NCI-H345 (cell line): ENCODE data around the gene SGCE.
A peak's percentile ranks its signal among the peaks of the same experiment; 100 is the strongest.

Experiments used
- DNase-seq: peaks from one replicate; lab custom pipeline; 2025; lab: John Stamatoyannopoulos, UW

The SGCE gene

DNA sequence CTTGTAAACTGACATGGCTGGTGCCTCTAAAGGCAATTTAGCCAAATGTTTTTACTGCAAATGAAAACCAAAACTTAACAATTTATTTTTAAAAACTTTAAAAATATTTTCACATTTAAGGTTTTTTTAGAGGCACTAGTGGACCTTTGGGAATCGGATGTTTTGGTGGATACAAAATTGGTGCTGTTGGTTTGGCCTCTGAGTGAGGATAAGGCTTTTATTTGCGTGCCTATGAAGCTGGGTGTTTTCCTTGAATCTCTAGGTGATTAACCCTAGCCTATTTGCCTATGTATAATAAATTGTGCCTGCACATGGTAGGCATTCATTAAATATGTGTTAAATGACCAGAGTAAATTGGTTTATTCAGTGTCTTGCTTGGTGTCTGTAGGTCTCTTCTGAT lies 2.9 kb upstream of the SGCE start:
- DNase-seq: no peak

DNA sequence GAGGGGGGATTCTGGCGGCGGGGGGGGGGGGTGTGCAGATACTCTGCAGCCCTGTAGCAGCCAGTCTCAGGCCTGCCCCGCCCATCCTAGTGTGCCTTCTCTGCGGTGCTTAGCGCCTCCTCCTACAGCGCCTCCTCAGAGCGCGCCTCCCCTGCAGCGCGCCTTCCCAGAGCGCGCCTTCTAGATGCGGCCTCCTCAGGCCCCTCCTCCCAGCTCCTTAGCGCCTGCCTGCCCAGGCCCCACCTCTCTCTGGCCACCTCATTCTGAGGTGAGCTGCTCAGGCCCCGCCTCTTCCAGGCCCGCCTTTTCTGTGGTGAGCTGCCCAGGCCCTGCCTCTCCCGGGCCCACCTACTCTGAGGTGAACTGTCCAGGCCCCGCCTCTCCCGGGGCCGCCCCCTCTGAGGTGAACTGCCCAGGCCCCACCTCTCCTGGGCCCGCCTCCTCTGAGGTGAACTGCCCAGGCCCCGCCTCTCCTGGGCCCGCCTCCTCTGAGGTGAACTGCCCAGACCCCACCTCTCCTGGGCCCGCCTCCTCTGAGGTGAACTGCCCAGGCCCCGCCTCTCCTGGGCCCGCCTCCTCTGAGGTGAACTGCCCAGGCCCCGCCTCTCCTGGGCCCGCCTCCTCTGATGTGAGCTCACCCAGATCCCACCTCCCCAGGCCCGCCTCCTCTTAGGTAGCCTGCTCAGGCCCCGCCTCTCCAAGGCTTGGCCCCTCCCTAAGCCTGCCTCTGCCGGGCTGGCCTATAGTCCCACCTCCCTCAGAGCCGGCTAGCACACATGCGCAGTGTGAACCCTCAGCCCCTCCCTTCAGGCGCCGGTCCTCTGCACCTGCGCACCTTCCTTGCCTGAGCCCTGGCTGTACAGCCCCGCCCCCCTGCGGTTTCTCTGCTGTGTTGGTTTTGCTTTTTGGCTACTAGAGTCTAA lies 2.1 kb upstream of the SGCE start:
- DNase-seq: peak; percentile 91

DNA sequence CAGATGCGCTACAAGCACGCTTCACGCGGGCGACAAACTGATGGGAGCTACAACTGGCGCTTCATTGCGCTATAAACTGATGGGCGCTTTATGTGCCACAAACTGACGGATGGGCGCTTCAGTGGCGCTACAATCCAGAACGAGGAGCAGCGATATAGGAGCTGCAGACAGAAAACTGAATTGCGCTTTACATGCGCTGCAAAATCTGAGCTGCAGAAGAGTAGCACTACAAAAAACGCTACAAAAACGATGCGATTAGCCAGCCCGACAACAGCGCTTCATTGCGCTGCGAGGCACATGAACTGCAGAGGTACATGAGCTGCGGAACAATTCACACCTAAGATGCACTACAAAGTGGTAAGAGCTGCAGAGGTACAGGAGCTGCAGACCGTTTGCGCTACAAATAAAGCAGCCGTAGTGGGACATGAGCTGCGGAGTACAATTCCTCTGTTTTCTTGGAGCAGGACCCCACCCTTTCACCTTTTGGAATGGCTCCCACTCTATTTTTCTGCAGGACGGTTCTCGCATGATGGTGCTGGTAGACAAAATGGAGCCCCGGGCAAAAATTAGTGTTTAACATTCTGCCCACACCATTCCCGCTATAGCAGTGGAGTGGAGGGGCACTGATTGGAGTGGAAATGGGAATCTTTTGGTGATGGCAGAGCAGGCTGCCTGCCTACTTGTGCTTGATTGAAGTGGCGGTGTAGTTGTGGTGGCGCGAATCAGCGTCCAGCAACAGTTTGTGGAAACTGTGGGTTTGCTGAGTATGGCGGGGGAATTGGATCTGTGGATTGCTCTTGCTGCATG lies 1.2 kb upstream of the SGCE start:
- peak; percentile 36 for DNase-seq

DNA sequence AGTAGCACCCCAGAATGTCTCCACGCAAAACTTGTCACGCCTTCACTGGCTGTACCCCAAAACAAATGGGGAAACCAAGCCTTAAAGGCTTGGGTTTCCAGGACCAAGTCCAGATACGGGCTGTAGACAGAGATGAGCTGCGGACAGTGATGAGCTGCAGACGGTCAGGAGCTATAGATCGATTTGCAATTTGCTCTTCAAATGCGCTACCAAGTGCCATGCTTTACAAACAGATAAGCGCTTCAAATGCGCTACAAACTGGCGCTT lies 658 bp upstream of the SGCE start:
- no peak for DNase-seq

DNA sequence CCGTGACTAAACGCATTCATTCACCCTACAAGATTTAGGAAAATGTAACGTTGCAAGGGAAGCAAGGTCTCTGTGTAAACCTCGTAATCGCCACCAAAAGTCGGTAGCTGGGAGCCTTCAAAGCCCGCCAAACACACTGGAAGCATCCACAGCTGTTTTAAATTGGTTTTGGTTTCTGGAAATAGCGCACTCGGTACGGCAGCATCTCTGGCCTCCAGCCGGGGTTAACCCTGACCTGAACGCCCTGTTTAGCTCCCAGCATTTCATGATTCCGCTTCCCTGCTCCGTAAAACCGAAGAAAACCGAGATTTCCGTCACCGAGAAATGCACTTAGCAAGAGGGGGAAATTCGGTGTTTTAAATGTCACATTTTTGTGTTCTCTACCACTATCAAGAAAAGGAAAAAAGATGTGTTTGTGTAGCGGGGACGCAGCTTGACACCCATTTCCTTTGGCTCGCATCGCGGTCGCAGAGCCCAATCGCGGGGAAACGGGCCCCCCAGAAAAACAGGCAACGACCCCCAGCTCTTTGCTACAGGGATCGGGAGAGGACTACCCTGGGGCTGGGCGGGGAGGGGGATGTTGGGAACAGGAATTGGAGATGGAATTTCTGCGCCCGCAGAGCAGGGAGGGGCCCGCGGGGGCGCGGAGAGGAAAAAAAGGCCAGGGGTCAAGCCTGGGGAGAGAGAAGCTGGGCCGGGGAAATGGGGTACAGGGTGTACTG lies 646 bp downstream of the SGCE start:
- peak; percentile 35 for DNase-seq

DNA sequence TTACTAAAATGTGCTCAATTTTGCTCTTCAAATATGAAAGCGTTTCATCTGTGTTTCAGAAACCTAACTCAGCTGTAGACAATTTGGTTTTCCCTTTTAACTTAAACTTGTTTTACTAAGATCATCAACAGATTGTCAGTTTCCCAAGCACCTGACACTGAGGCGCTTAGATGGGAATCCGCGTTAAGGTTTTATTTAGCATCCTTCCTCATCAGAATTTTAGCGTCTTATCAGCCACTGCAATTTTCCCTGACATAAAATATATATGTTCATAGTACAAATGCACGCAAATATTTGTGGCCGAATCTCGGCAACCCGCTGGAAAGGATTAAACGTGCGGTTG lies 1.2 kb downstream of the SGCE start:
- DNase-seq: no peak

DNA sequence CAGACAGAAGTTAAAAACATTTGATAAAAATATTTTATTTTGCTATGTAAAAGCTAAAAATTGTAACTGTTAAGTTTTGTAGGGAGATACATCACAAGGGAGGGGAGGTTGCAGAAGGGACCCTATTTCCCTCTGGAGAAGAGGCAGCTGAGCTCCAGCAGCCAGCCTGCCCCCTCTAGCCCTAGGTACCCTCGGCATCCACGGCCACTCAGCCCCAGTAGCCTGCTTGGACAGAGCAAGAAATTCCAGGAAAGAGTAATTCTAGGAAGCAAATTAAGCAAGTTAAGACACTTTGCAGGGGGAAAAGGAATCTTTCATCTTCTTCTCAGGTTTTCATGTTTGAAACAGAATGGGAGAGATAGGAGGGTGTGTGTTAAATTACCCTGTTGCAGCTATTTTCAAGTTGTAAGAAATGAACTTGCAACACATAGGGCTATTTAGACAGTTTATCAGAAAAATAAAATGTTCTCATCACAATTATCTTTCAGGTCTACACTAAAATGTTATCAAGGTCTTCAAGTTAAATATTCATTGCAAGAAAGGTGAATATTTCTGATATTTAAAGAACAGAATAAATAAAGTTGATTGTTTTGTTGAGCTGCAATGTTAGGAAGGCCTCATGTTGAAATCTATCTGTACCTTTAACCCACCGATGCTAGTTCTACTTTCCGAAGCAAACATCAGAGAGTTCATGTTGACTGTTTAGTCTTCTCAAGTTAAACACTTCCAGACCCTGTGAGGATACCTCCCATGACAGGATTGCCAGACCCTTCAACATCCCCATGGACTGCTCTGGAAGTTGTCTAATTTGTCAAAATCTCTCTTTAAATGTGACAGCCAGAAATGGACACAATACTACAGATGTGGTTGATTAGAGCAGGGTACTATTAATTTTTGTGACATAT lies 5.5 kb downstream of the SGCE start:
- no peak for DNase-seq

DNA sequence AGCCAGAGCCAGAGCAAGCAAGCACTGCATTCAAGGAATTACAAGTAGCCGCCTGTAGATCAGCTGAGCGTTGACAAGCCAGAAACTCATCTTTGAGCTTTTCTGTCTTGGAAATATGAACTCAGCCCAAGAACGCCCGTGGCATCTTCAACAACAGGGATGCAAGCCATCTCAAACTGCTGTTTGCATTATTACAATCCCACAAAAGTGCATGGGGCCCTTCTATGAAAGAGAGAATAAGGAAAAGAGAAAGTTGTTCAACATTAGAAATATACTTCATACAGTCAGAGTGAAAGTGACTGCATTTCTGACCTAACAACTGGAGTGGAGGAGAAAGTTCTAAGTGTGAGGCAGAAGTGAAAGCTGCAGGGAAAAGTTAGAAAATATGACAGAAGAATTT lies 6.5 kb downstream of the SGCE start:
- DNase-seq: no peak

DNA sequence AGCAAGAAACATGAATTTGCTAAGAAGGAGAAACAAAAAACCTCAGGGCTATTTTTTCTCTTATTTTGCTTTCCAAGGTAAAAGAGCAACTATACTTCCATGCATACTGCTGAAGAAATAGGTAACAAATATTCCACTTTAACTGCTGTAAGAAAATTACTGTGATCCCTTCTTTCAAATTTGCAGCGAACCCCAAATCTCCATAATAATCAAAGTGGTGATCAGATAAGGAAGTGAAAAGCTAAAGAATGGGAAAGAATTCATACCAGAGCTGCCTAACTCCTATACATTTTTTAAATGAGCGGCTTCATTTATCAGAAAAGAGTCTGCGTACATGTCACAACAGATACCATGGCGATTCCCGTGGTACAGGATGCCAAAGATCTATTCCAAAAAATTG lies 7.2 kb downstream of the SGCE start:
- no peak for DNase-seq

DNA sequence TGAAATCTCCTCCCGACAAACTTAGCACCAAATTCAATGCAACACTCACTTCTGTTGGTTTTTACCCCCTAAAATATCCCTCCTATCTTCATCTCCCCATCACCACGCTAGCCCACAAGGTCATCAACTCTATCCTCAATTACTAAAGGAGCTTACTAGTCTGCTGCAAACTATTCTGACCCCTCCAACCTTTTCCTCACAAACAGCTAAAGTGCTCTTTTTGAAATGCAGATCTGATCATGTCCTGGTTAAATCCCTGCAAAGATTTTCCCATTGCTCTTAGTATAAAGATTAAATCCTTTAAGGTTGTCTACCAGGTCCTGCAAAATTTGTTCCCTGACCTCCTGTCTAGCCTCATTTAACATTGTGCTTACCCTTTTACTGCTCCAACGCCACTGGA lies 8.6 kb downstream of the SGCE start:
- DNase-seq: no peak

DNA sequence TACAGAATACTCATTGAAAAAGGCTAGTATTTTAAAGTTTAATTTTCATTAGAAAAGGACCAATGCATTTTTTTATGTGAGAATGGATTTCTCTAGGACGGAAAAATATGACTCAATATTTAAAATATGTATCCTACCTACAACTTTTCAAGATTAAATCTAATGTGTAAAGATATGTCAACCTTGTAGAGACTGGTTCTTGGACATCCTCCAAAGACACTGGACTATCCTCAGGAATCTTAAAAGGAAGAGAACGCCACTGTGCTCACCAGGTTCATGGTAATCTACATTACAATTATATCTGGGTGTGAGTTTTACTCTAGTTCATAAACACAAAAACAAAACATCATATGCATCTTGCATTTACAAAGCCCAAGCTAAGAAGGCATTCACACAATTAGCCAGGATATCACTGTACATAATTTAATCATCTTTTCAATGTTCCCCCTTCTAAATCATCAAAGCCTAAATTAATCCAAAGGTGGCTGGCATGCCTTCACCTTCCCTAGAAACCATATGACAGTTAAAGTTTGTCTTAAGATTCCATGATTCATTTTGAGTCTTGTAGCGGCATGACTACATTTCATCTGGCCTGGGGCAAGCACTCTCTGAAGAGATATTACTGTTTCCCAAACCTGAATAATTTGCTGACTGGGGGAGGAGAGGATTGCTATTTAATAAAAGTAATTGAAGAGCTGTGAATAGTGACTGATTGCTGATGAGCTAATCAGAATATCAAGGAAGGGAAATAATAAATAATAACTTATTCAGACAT lies 12.0 kb downstream of the SGCE start:
- no peak for DNase-seq

DNA sequence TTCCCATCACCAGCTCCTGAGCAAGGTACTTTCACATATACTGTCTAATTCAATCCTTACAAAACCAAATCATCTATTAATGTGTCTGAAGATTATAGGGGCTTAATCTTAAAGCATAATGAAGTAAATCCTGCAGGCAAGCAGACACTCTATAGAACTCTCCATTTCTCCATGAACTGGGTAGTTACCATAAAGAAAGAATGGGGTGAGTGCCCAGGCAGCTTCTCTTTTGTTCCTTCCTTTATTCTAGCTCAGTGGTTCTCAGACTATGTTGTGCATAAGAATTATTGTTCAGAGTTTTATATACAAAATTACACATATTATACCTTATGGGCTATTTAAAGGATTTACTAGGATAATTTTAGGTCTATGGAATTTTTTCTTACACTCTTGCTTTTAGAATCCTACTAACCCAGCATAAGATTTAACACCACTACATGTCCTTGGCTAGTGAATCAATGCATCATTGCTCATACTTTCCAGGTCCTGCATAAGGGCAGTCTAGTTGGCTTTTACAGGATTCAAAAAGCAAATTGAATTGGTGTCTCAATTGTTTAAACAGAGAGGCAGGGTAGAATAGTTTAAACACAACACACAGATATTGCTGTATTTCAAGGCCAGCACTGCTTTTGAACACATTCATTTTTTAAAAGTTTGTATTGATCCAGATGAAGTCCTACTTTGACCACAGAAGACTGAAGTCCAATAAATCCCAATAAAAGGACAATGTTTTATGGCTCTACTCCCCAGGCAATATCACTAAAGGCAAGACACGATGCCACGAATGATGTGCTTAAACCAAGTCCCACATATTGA lies 12.9 kb downstream of the SGCE start:
- no peak for DNase-seq

DNA sequence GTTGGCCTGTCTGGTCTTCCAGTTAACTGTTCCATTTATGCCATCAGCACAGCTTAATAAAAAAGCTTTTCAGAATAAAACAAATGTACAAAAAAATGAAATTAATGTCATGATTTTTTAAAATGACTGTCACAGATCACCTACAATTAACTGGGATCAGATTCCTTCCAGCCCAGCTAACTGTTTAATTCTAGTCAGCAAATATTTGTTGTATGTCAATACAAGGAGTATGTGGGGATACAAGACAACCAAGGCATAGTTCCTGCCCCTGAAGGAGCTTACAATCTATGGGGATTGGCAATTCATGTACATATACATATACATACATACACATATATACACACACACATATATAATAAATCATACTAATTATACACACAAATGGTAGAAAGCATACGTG lies 16.5 kb downstream of the SGCE start:
- no peak for DNase-seq

DNA sequence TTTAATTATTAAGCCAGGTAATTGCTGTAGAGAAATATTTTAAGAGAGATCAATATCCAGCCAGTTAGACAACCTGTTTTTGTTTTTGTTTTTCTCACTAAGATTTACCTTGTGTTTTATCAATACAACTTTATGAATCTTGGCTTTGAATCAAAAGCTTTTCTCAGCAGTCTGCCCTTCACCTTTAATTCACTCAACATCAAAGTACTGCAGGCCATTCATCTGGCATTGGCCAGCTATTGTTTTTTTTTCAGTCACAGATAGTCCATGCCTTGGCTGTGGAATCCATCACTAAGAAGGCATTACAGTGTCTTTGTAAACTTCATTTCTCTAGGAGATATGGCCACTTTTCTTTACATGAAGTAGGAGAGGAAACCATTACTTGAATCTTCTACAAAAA lies 20.2 kb downstream of the SGCE start:
- DNase-seq: no peak

DNA sequence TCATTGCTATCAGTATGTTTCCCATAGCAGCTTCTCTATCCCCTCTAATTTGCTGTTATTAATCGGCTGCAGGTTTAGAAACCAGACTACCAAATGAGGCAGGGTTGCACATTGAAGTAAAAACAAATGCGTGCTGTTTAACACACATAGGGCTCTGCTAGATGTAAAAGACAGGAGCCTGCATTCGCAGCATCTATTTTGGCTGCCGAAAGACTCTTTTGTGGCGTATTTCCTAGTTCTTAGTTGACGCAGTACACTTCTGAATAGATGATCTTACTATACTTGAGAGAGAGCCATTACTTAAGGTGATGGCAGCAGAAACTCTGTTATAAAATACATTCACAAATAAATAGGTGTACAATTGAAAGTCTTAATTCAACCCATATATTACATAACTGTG lies 21.4 kb downstream of the SGCE start:
- no peak for DNase-seq

DNA sequence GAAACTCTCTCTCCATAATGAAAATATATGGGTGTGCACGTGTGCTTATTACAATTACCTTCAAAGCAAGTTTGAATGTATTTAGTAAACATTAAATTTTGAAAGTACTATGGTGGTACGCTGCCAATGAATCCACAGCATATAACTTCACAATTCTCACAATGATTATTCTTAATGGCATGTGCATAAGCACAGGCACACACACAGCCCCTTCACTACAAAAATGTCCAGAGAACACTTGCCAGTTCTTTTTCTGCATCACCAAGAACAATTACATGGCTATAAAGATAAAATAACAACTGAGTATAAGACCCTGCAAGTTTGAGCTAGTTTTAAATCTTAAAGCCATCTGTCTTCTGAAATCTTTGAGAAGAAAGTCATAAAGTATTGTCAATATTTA lies 22.2 kb downstream of the SGCE start:
- DNase-seq: no peak

DNA sequence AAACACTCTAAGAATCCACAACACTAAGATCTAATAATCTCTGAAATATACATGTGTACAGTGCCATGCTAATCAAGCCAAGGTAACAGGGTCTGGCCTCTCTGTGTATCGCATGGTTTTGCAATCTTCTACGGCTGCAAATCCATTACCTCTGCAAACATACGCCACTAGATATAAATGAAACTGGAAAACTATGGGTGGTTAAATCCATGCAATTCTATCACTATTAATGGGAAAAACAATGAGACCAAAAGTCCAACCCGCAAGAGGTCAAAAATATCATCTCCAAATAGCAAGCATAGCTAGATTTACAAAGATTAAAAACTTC lies 23.0 kb downstream of the SGCE start:
- no peak for DNase-seq

DNA sequence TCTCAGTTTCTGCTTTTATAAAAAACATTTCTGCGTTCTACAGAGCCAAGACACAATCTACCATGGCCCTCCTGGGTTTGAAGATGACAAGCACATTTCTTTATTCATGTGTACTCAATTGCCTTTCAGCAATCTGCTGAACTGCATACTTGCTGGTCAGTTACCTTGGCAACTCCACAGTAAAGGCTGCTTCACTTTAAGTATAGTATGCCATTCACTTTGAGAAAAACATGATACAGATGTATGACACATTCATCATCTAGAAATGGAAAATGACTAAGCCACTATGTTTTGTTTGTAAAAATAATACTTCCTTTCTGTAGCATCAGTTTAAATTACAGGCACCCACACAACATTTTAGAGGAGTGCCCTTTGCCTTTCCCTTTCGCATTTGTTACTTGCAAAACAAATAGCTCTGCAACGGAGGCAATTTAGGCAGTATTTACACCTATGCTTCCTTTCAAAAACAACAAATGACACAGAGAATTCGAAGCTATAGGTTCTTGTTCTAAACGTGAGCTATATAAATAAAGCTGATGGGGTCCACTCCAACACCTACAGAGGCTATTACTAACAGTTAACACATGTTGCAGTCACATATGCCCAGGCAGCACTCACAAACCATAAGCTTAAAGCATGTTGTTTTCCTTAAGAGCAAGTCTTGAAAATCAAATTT lies 23.5 kb downstream of the SGCE start:
- peak; percentile 32 for DNase-seq

DNA sequence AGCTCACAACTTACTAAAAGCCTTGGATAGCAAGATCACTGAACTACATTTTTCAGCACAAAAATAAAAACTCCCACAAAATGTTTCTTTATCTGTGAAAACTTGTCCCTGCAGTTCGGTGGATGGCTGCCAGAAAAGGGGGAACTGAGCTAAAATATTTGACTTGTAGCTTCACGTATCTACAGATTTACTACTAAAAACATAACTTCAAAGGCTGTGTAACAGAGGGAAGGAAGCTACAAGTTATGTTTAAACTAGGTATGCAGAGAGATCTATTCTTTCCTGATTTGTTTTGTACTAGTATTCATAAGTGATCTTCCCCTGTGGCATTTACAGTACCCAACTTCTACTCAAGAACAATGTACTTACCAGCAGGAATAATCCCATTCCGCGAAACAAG lies 25.1 kb downstream of the SGCE start:
- no peak for DNase-seq

DNA sequence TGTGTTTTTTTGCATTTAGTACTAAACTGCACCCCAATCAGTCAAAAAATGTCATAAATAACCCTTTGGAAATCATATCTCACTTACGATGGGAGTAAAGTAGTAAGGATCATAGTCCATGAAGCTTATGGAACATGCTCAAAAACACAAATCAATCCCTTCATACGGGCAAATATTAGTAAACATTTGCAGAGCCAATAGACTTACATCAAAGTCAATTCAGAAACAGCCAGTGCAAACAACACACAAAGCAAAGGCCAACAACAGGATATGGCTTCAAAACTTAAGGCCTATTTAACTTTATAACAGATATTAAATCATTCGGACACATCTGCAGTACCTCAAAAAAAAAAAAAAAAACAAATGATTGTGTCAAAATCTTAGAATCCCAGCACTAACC lies 32.1 kb downstream of the SGCE start:
- DNase-seq: no peak
